IMR-90 (cell line): ENCODE measurements around the gene ING3. TPM values are rescaled to one million over a fixed set of nuclear protein-coding genes. Genes with fewer than 3 reads are reported as not detected.
A peak's percentile ranks its signal among the peaks of the same experiment; 100 is the strongest.

Experiments used
- ATAC-seq: fragments of 200-7000 bp; cut with Tn5 transposase; 2 replicates; pipeline ENCODE4 v1.9.1; 2020; ENCODE audit warnings: low read depth, mild to moderate bottlenecking, moderate library complexity
- BruUV-seq: library from RNA; stranded (reverse); fragments of 400-500 nt; replicated peaks from 2 replicates; lab custom pipeline; 2021; lab: Mats Ljungman, UMichigan
- CTCF ChIA-PET: fragments of 300-600 bp; formaldehyde crosslinking; extraction: SDS; loops from one replicate; lab custom pipeline; 2021; ENCODE audit warnings: antibody characterized with exemption; lab: Yijun Ruan, JAX
- POLR2A ChIA-PET: fragments of 300-600 bp; sonication (Branson Sonifier 250); formaldehyde crosslinking; loops from one replicate; lab custom pipeline; 2022; ENCODE audit warnings: antibody characterized with exemption; ENCODE audit not compliant: unreplicated experiment; lab: Charles Lee
- DNase-seq: peaks from one replicate; pipeline ENCODE4 v3.0.0; 2013
- H2AFZ ChIP-seq: replicated peaks from 2 replicates; pipeline ENCODE3; 2013; ENCODE audit warnings: low read length, mild to moderate bottlenecking; ENCODE audit not compliant: poor library complexity
- H2AK5ac ChIP-seq: 2 replicates; pipeline ENCODE4 v1.6.1; 2013; ENCODE audit warnings: low read depth, low read length, inconsistent platforms
- H2AK9ac ChIP-seq: replicated peaks from 2 replicates; pipeline ENCODE3; 2013; ENCODE audit warnings: mild to moderate bottlenecking, low read depth, low read length, moderate library complexity; ENCODE audit not compliant: poor library complexity
- H2BK120ac ChIP-seq: 2 replicates; pipeline ENCODE4 v1.6.1; 2013; ENCODE audit warnings: low read depth, low read length, inconsistent platforms
- H2BK15ac ChIP-seq: 3 replicates; pipeline ENCODE4 v1.6.1; 2013; ENCODE audit warnings: low read depth, low read length, inconsistent platforms
- H2BK20ac ChIP-seq: 2 replicates; pipeline ENCODE4 v1.6.1; 2013; ENCODE audit warnings: low read depth, mild to moderate bottlenecking, inconsistent platforms, low read length, moderate library complexity
- H2BK5ac ChIP-seq: 2 replicates; pipeline ENCODE4 v1.6.1; 2013; ENCODE audit warnings: mild to moderate bottlenecking, low read depth, low read length, inconsistent platforms; ENCODE audit not compliant: poor library complexity, severe bottlenecking
- H3K14ac ChIP-seq: replicated peaks from 2 replicates; pipeline ENCODE4 v1.6.1; 2013; ENCODE audit warnings: low read depth, low read length, inconsistent platforms
- H3K18ac ChIP-seq: 2 replicates; pipeline ENCODE4 v1.6.1; 2013; ENCODE audit warnings: low read depth, low read length, control low read depth
- H3K23ac ChIP-seq: 2 replicates; pipeline ENCODE4 v1.6.1; 2013; ENCODE audit warnings: low read depth, low read length, inconsistent platforms
- H3K27ac ChIP-seq: 2 replicates; pipeline ENCODE4 v1.5.1; 2013; ENCODE audit warnings: mild to moderate bottlenecking, control low read depth, low read length; ENCODE audit not compliant: insufficient read depth
- H3K27me3 ChIP-seq: 2 replicates; pipeline ENCODE4 v1.6.1; 2013; ENCODE audit warnings: low read length; ENCODE audit not compliant: control insufficient read depth, insufficient read depth
- H3K36me3 ChIP-seq: 2 replicates; pipeline ENCODE4 v1.6.1; 2013; ENCODE audit warnings: low read length, mixed read lengths; ENCODE audit not compliant: control insufficient read depth, insufficient read depth
- H3K4ac ChIP-seq: 2 replicates; pipeline ENCODE4 v1.6.1; 2013; ENCODE audit warnings: low read depth, low read length, inconsistent platforms
- H3K4me1 ChIP-seq: 2 replicates; pipeline ENCODE4 v1.6.1; 2013; ENCODE audit warnings: low read length, mixed read lengths; ENCODE audit not compliant: control insufficient read depth, insufficient read depth
- H3K4me2 ChIP-seq: 2 replicates; pipeline ENCODE4 v1.6.1; 2013; ENCODE audit warnings: low read depth, mild to moderate bottlenecking, control low read depth, low read length, moderate library complexity
- H3K4me3 ChIP-seq: 2 replicates; pipeline ENCODE4 v1.5.1; 2013; ENCODE audit warnings: low read depth, mild to moderate bottlenecking, control low read depth, low read length, moderate library complexity; ENCODE audit not compliant: insufficient read depth
- H3K56ac ChIP-seq: 2 replicates; pipeline ENCODE4 v1.6.1; 2013; ENCODE audit warnings: low read length, inconsistent platforms; ENCODE audit not compliant: insufficient read depth; ENCODE audit errors: extremely low read depth
- H3K79me1 ChIP-seq, 2 experiments: 2 replicates each; pipeline ENCODE4 v1.6.1; 2013; ENCODE audit warnings: low read length in 2 of 2, inconsistent platforms in 1 of 2, low read depth in 1 of 2
- H3K9ac ChIP-seq: 2 replicates; pipeline ENCODE4 v1.6.1; 2013; ENCODE audit warnings: low read depth, low read length, control low read depth
- H3K9me1 ChIP-seq: 2 replicates; pipeline ENCODE4 v1.6.1; 2013; ENCODE audit warnings: low read length, inconsistent platforms; ENCODE audit not compliant: insufficient read depth
- H3K9me3 ChIP-seq: 2 replicates; pipeline ENCODE4 v1.6.1; 2013; ENCODE audit warnings: low read length; ENCODE audit not compliant: control insufficient read depth, insufficient read depth
- H4K20me1 ChIP-seq: 2 replicates; pipeline ENCODE4 v1.6.1; 2013; ENCODE audit warnings: low read length, inconsistent platforms; ENCODE audit not compliant: insufficient read depth
- H4K5ac ChIP-seq: 2 replicates; pipeline ENCODE4 v1.6.1; 2013; ENCODE audit warnings: mild to moderate bottlenecking, low read depth, low read length, control low read depth
- H4K8ac ChIP-seq, 2 experiments: 2 replicates each; pipeline ENCODE4 v1.6.1; 2013; ENCODE audit warnings: low read depth in 2 of 2, low read length in 2 of 2, control low read depth in 1 of 2, inconsistent platforms in 1 of 2
- H4K91ac ChIP-seq: 2 replicates; pipeline ENCODE4 v1.6.1; 2013; ENCODE audit warnings: low read depth, low read length, inconsistent platforms; ENCODE audit not compliant: insufficient read depth
- CEBPB ChIP-seq: IDR thresholded peaks from 2 replicates; pipeline ENCODE4 v1.6.1; 2012; ENCODE audit warnings: low read depth, low read length, improper control_type of control experiment
- CHD1 ChIP-seq: IDR thresholded peaks from 2 replicates; pipeline ENCODE4 v1.6.1; 2012; ENCODE audit warnings: low read depth, low read length, improper control_type of control experiment
- ELK1 ChIP-seq: fragments of 150-350 bp; IDR thresholded peaks from 2 replicates; pipeline ENCODE4 v1.6.1; 2016; ENCODE audit warnings: low read depth, mild to moderate bottlenecking, low read length, moderate library complexity, borderline replicate concordance
- FOS ChIP-seq: fragments of 150-350 bp; IDR thresholded peaks from 2 replicates; pipeline ENCODE4 v1.6.1; 2016; ENCODE audit warnings: low read depth, low read length
- POLR2A ChIP-seq: IDR thresholded peaks from 2 replicates; pipeline ENCODE4 v1.6.1; 2012; ENCODE audit warnings: mild to moderate bottlenecking, low read depth, low read length
- RAD21 ChIP-seq: IDR thresholded peaks from 2 replicates; pipeline ENCODE4 v1.6.1; 2012; ENCODE audit warnings: low read length, improper control_type of control experiment
- SMC3 ChIP-seq: fragments of 150-350 bp; IDR thresholded peaks from 2 replicates; pipeline ENCODE4 v1.6.1; 2016; ENCODE audit warnings: low read depth, mild to moderate bottlenecking, antibody characterized with exemption, low read length, moderate library complexity
- WGBS, 2 experiments: methylation state at CpG; one replicate each; pipeline versions ENCODE4 v1.1.5 to v1.1.7; 2013; ENCODE audit warnings: missing lambda C conversion rate in 2 of 2; ENCODE audit not compliant: insufficient read length in 1 of 2; ENCODE audit errors: extremely low coverage in 2 of 2; 5-methylcytosine and 5-hydroxymethylcytosine counted together
- dilution Hi-C: fragments of 300-500 bp; cut with HindIII; formaldehyde crosslinking; loops from one replicate; pipeline ENCODE4 v1.14.3; 2018; ENCODE audit warnings: low sequenced_read_pairs; ENCODE audit not compliant: unreplicated experiment
- in situ Hi-C: fragments of 300-500 bp; cut with MboI; formaldehyde crosslinking; loops from 3 replicates; pipeline ENCODE4 v1.14.3; 2019; ENCODE audit warnings: low sequenced_read_pairs, inconsistent platforms, mixed read lengths
- intact Hi-C: fragments of 100-400 bp; cut with micrococcal nuclease; formaldehyde crosslinking; loops from 2 replicates; pipeline ENCODE4 v1.10.0; 2022
- polyA plus RNA-seq, 3 experiments: library from polyadenylated mRNA; depleted of rRNA; stranded (reverse); fragments of >200 nt; gene quantifications; 2 replicates each; pipeline ENCODE4 v1.2.3, GENCODE V29; 2012; ENCODE audit warnings: low replicate concordance in 1 of 3
- total RNA-seq: library from RNA; depleted of rRNA; stranded (reverse); fragments of >200 nt; gene quantifications from 2 replicates; pipeline ENCODE4 v1.2.3, GENCODE V29; 2012

The ING3 gene
- total and polyA plus RNA-seq, 2 of the 4 experiments (the other 2 are of a cell fraction): 7.2 to 11.3 TPM

GRCh38 chr7:120924837-120925236, 25.7 kb upstream of the ING3 start:
- intact Hi-C loops: loop anchor here (5.0 kb wide), 1 partner anchor 43 kb away; no protein-coding TSS in a partner anchor
- H2AK5ac ChIP-seq: no peak overlapping the region
- no peak for TF ChIP-seq RAD21
- 0 out of 2 replicates have a peak, but pooled peaks have one; percentile 9 for TF ChIP-seq FOS
- TF ChIP-seq CHD1: no peak
- TF ChIP-seq ELK1: no peak
- no peak for TF ChIP-seq POLR2A
- TF ChIP-seq SMC3: no peak
- TF ChIP-seq CEBPB: no peak
- no peaks in the 10 kb centered on the region for H3K27me3 ChIP-seq
- no peak overlapping the region for H4K5ac ChIP-seq
- no peaks in the 10 kb centered on the region for H3K79me1 ChIP-seq
- H3K4me1 ChIP-seq: no peaks in the 10 kb centered on the region
- peak overlapping the region; percentile 25 for H2BK5ac ChIP-seq
- POLR2A ChIA-PET: no interaction called here
- DNase-seq: peak; percentile 48
- H3K4me3 ChIP-seq: no peak overlapping the region
- no peaks in the 10 kb centered on the region for H3K9me3 ChIP-seq
- H2BK15ac ChIP-seq: no peak overlapping the region
- H3K4me2 ChIP-seq: no peak overlapping the region; the same call in 1 of the 2 replicates
- no peaks in the 10 kb centered on the region for H4K20me1 ChIP-seq
- H2BK120ac ChIP-seq: no peak overlapping the region
- no CpG with 5 or more reads among the region's 2 CpGs for WGBS, 2 experiments
- H2AK9ac ChIP-seq: no peak overlapping the region
- no peak overlapping the region for H2BK20ac ChIP-seq
- dilution Hi-C loops: no loop called here
- CTCF ChIA-PET: no interaction called here
- no peak overlapping the region for H4K8ac ChIP-seq
- in situ Hi-C loops: loop anchor here (10.0 kb wide), 1 partner anchor 120 kb away; no protein-coding TSS in a partner anchor
- no peaks in the 10 kb centered on the region; the same call in 1 of the 2 replicates for H3K9me1 ChIP-seq
- no peak overlapping the region for H3K14ac ChIP-seq
- no peak overlapping the region for H3K23ac ChIP-seq
- H3K36me3 ChIP-seq: no peaks in the 10 kb centered on the region
- no peak overlapping the region for H3K56ac ChIP-seq
- H3K27ac ChIP-seq: no peak overlapping the region
- H3K4ac ChIP-seq: no peak overlapping the region
- H3K18ac ChIP-seq: no peak overlapping the region
- ATAC-seq: peak; percentile 83
- H3K9ac ChIP-seq: no peak overlapping the region
- no peak overlapping the region for H4K91ac ChIP-seq
- no peak overlapping the region for H2AFZ ChIP-seq
- no TSS peak for BruUV-seq
